IgD-negative memory B cell (primary cell): ENCODE measurements around the gene C1orf35. TPM values are rescaled to one million over a fixed set of nuclear protein-coding genes. Genes with fewer than 3 reads are reported as not detected.

Experiments
- H3K27ac Mint-ChIP-seq, 3 donors: one replicate each; pipeline ENCODE4 v1.8.0; 2020 to 2022; ENCODE audit warnings: mild to moderate bottlenecking in 3 of 3, mixed read lengths in 3 of 3, moderate library complexity in 1 of 3
- H3K27me3 Mint-ChIP-seq: one replicate; pipeline ENCODE4 v1.8.0; 2021; ENCODE audit warnings: mixed read lengths
- H3K36me3 Mint-ChIP-seq: one replicate; pipeline ENCODE4 v1.8.0; 2020; ENCODE audit warnings: mild to moderate bottlenecking, mixed read lengths
- H3K4me1 Mint-ChIP-seq, 3 donors: one replicate each; pipeline ENCODE4 v1.8.0; 2020 to 2022; ENCODE audit warnings: mixed read lengths in 3 of 3, mild to moderate bottlenecking in 1 of 3
- H3K4me3 Mint-ChIP-seq, 4 donors: one replicate each; pipeline ENCODE4 v1.8.0; 2020 to 2022; ENCODE audit warnings: mild to moderate bottlenecking in 4 of 4, mixed read lengths in 4 of 4, moderate library complexity in 3 of 4
- H3K9me3 Mint-ChIP-seq, 3 donors: one replicate each; pipeline ENCODE4 v1.8.0; 2020 to 2021; ENCODE audit warnings: mixed read lengths in 3 of 3, mild to moderate bottlenecking in 1 of 3
- polyA plus RNA-seq: library from polyadenylated mRNA; unstranded; fragments of 300-500 nt; fragmentation: Illumina TruSeq; gene quantifications from one replicate; pipeline ENCODE4 v1.2.3, GENCODE V29; 2021

Gene C1orf35
- polyA plus RNA-seq, 1 donor from 2014 or later: 15.8 TPM

- H3K36me3 Mint-ChIP-seq: peaks cover 3% of the 10 kb centered on the region
- peak within 1 kb of the TSS; percentile 86 to 96 (median 94) for H3K4me3 Mint-ChIP-seq
- no peaks in the 10 kb centered on the region for H3K9me3 Mint-ChIP-seq
Observed at GRCh38 chr1:228109073-228109961, 6.2 kb upstream of the C1orf35 start, which contains the start of gene MRPL55. Gene MRPL55 (minus strand): TSS chr1:228109299. CDS start chr1:228108260, 1,039 bp downstream.

GRCh38 chr1:228108742-228109072 is 5.6 kb upstream of the C1orf35 start:
- Mint-ChIP-seq H3K4me3 (peak overlapping the region; percentile 86 to 96 (median 94)), H3K4me1 (peaks cover 9 to 18% (median 14%) of the 10 kb centered on the region in 3 donors), H3K9me3 (no peaks in the 10 kb centered on the region), H3K27me3 (no peaks in the 10 kb centered on the region), H3K27ac (peak overlapping the region; percentile 86 to 94 (median 86)), H3K36me3 (peaks cover 3% of the 10 kb centered on the region)

More at GRCh38 chr1:228109073-228109961, 6.2 kb upstream of the C1orf35 start, which contains the start of gene MRPL55:
- H3K27ac Mint-ChIP-seq: peak within 1 kb of the TSS; percentile 86 to 94 (median 86)
- peaks cover 8 to 14% (median 12%) of the 10 kb centered on the region in 3 donors for H3K4me1 Mint-ChIP-seq
- H3K27me3 Mint-ChIP-seq: no peaks in the 10 kb centered on the region

GRCh38 chr1:228108055-228108690 is 5.0 kb upstream of the C1orf35 start:
- Mint-ChIP-seq H3K27ac (peak overlapping the region in 2 of 3 donors; percentile 74 to 86), H3K4me3 (peak overlapping the region; percentile 86 to 96 (median 94)), H3K27me3 (no peaks in the 10 kb centered on the region), H3K9me3 (no peaks in the 10 kb centered on the region), H3K4me1 (peaks cover 9 to 19% (median 16%) of the 10 kb centered on the region in 3 donors), H3K36me3 (peaks cover 3% of the 10 kb centered on the region)

- peak overlapping the region; percentile 27 to 96 (median 89) for H3K4me3 Mint-ChIP-seq
- H3K9me3 Mint-ChIP-seq: no peaks in the 10 kb centered on the region
- H3K36me3 Mint-ChIP-seq: peaks cover 3% of the 10 kb centered on the region
- no peaks in the 10 kb centered on the region for H3K27me3 Mint-ChIP-seq
- peak overlapping the region in 2 of 3 donors; percentile 74 to 86 for H3K27ac Mint-ChIP-seq
- H3K4me1 Mint-ChIP-seq: peaks cover 9 to 19% (median 16%) of the 10 kb centered on the region in 3 donors
Observed at GRCh38 chr1:228107636-228108035, 4.5 kb upstream of the C1orf35 start.

GRCh38 chr1:228106800-228107054 is 3.6 kb upstream of the C1orf35 start:
- Mint-ChIP-seq H3K4me3 (peak overlapping the region in 3 of 4 donors; percentile 58 to 86 (median 60)), H3K4me1 (peaks cover 9 to 19% (median 19%) of the 10 kb centered on the region in 3 donors), H3K27ac (peak overlapping the region in 1 of 3 donors; percentile 86), H3K36me3 (no peaks in the 10 kb centered on the region), H3K27me3 (no peaks in the 10 kb centered on the region), H3K9me3 (no peaks in the 10 kb centered on the region)

GRCh38 chr1:228105996-228106799 is 3.1 kb upstream of the C1orf35 start:
- Mint-ChIP-seq H3K9me3 (no peaks in the 10 kb centered on the region), H3K27ac (peak overlapping the region in 1 of 3 donors; percentile 86), H3K36me3 (no peaks in the 10 kb centered on the region), H3K4me1 (peaks cover 9 to 24% (median 23%) of the 10 kb centered on the region in 3 donors), H3K27me3 (no peaks in the 10 kb centered on the region), H3K4me3 (peak overlapping the region in 1 of 4 donors; percentile 86)

- H3K9me3 Mint-ChIP-seq: no peaks in the 10 kb centered on the region
- peaks cover 9 to 25% (median 24%) of the 10 kb centered on the region in 3 donors for H3K4me1 Mint-ChIP-seq
- H3K4me3 Mint-ChIP-seq: peak overlapping the region in 1 of 4 donors; percentile 86
- peak overlapping the region in 1 of 3 donors; percentile 86 for H3K27ac Mint-ChIP-seq
- no peaks in the 10 kb centered on the region for H3K36me3 Mint-ChIP-seq
- H3K27me3 Mint-ChIP-seq: no peaks in the 10 kb centered on the region
Observed at GRCh38 chr1:228105270-228105995, 2.3 kb upstream of the C1orf35 start.

- peak overlapping the region; percentile 74 to 92 (median 86) for H3K27ac Mint-ChIP-seq
- H3K36me3 Mint-ChIP-seq: no peaks in the 10 kb centered on the region
- peaks cover 9 to 24% (median 22%) of the 10 kb centered on the region in 3 donors for H3K4me1 Mint-ChIP-seq
- H3K27me3 Mint-ChIP-seq: no peaks in the 10 kb centered on the region
- H3K4me3 Mint-ChIP-seq: peak overlapping the region; percentile 44 to 97 (median 66)
- H3K9me3 Mint-ChIP-seq: no peaks in the 10 kb centered on the region
Observed at GRCh38 chr1:228104526-228105269, 1.6 kb upstream of the C1orf35 start.

- H3K27ac Mint-ChIP-seq: peak overlapping the region in 2 of 3 donors; percentile 83 to 87
- H3K9me3 Mint-ChIP-seq: no peaks in the 10 kb centered on the region
- no peaks in the 10 kb centered on the region for H3K36me3 Mint-ChIP-seq
- H3K4me1 Mint-ChIP-seq: peaks cover 9 to 15% (median 12%) of the 10 kb centered on the region in 3 donors
- peak overlapping the region; percentile 86 to 98 (median 92) for H3K4me3 Mint-ChIP-seq
- H3K27me3 Mint-ChIP-seq: no peaks in the 10 kb centered on the region
Observed at GRCh38 chr1:228101994-228102790, 933 bp downstream of the C1orf35 start.

- H3K9me3 Mint-ChIP-seq: no peaks in the 10 kb centered on the region
- H3K27ac Mint-ChIP-seq: peak overlapping the region in 2 of 3 donors; percentile 41 to 87
- peak overlapping the region; percentile 81 to 98 (median 90) for H3K4me3 Mint-ChIP-seq
- H3K27me3 Mint-ChIP-seq: no peaks in the 10 kb centered on the region
- no peaks in the 10 kb centered on the region for H3K36me3 Mint-ChIP-seq
- H3K4me1 Mint-ChIP-seq: peaks cover 9 to 15% (median 12%) of the 10 kb centered on the region in 3 donors
Observed at GRCh38 chr1:228101614-228101993, 1.5 kb downstream of the C1orf35 start.

GRCh38 chr1:228100822-228101613 is 2.1 kb downstream of the C1orf35 start:
- H3K27me3 Mint-ChIP-seq: no peaks in the 10 kb centered on the region
- H3K36me3 Mint-ChIP-seq: no peaks in the 10 kb centered on the region
- H3K27ac Mint-ChIP-seq: peak overlapping the region in 2 of 3 donors; percentile 41 to 87
- H3K4me1 Mint-ChIP-seq: peaks cover 9 to 15% (median 12%) of the 10 kb centered on the region in 3 donors
- peak overlapping the region; percentile 81 to 98 (median 90) for H3K4me3 Mint-ChIP-seq
- no peaks in the 10 kb centered on the region for H3K9me3 Mint-ChIP-seq

- peaks cover 3% of the 10 kb centered on the region for H3K36me3 Mint-ChIP-seq
- H3K27me3 Mint-ChIP-seq: no peaks in the 10 kb centered on the region
- peak overlapping the region; percentile 23 to 62 (median 31) for H3K27ac Mint-ChIP-seq
- peak overlapping the region in 1 of 4 donors; percentile 86 for H3K4me3 Mint-ChIP-seq
- H3K9me3 Mint-ChIP-seq: peaks cover 3 to 7% (median 3%) of the 10 kb centered on the region in 3 donors
- H3K4me1 Mint-ChIP-seq: peaks cover 10 to 22% (median 20%) of the 10 kb centered on the region in 3 donors
Observed at GRCh38 chr1:228099331-228099732, 3.8 kb downstream of the C1orf35 start.
